Epithelial cell of esophagus (primary cell): ENCODE results near the gene HSD17B13.

ENCODE experiments used
- DNase-seq: peaks from one replicate; pipeline ENCODE4 v3.0.0; 2010; ENCODE audit warnings: low read depth
- H3K4me3 ChIP-seq: 2 replicates; pipeline ENCODE4 v1.5.1; 2011; ENCODE audit warnings: mild to moderate bottlenecking, low read length, control low read depth
- CTCF ChIP-seq: IDR thresholded peaks from 2 replicates; pipeline ENCODE4 v1.5.1; 2011; ENCODE audit warnings: low read depth, mild to moderate bottlenecking, low read length, control low read depth, inconsistent platforms; ENCODE audit not compliant: insufficient read depth; ENCODE audit errors: missing control alignments

Gene HSD17B13

GRCh38 chr4:87255755-87256154 is 66.9 kb downstream of the HSD17B13 start:
- H3K4me3 ChIP-seq, result no peak overlapping the region
- TF ChIP-seq CTCF, result no peak
- DNase-seq, result no peak
